Measurements from ENCODE around the gene EED. TPM values are rescaled to one million over a fixed set of nuclear protein-coding genes. Genes with fewer than 3 reads are reported as not detected.

The EED gene
- total RNA-seq, 1 experiment from 2014 or later = 25.2 TPM

GRCh38 chr11:86206337-86206695 lies 38.2 kb upstream of the EED start (continued):
- TF ChIP-seq REST (IDR thresholded peaks at IDR 0.05; ENCODE audit: low read depth) (no peak), POLR2AphosphoS5 (IDR thresholded peaks at IDR 0.05; ENCODE audit: low read depth, low read length) (no peak)

DNA sequence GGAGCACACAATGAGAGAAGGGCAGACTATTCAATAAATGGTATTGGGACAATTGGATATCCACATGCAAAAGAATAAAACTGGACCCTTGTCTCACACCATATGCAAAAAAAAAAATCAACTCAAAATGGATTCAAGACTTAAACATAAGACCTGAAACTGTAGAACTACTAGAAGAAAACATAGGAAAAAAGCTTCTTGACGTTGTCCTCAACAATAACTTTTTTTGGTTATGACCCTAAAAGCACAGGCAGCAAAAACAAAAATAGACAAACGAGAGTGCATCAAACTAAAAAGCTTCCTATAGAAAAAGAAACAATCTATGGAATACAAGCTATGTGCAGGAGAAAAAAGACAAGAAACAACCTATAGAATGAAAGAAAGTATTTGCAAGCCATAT lies 37.1 kb upstream of the EED start:
- ChIA-PET POLR2A (no interaction called here), CTCF (interaction anchor here (0.7 kb wide), 1 partner anchor 14 kb away, joined by 3 read pairs; no protein-coding TSS in a partner anchor), RAD21 (ENCODE audit: low non-redundant PET in 1 of 2, low total read pairs in 2 of 2, uncharacterized antibody in 2 of 2, unreplicated experiment in 2 of 2) (no interaction called here)
- ATAC-seq (no peak), DNase-seq (ENCODE audit: low read depth, low spot score) (no peak)
- no peak overlapping the region for H2AFZ ChIP-seq (ENCODE audit: low read depth, low read length, poor library complexity, severe bottlenecking)
- no peaks in the 10 kb centered on the region for H3K36me3 ChIP-seq (ENCODE audit: control insufficient read depth in 1 of 2, insufficient read depth in 2 of 2, low read length in 2 of 2)
- no peaks in the 10 kb centered on the region for H3K79me2 ChIP-seq (ENCODE audit: insufficient read depth, low read length)
- no TSS peak for BruUV-seq (replicated peaks)
- H4K20me1 ChIP-seq (ENCODE audit: insufficient read depth) = no peaks in the 10 kb centered on the region
- no peaks in the 10 kb centered on the region for H3K9me2 ChIP-seq (ENCODE audit: insufficient read depth)
- TF ChIP-seq REST (IDR thresholded peaks at IDR 0.05; ENCODE audit: low read depth) = no peak
- H3K27me3 ChIP-seq (ENCODE audit: insufficient read depth, low read length) = no peaks in the 10 kb centered on the region
- no peak overlapping the region for H3K4me3 ChIP-seq (replicated peaks in 1 of 2; ENCODE audit: low read depth in 1 of 2, low read length in 2 of 2)
- H3K9me3 ChIP-seq (ENCODE audit: control insufficient read depth in 1 of 2, insufficient read depth in 1 of 2, low read depth in 1 of 2, low read length in 2 of 2) = no peaks in the 10 kb centered on the region
- H3K9ac ChIP-seq (ENCODE audit: low read length) = no peak overlapping the region
- H3K4me1 ChIP-seq (ENCODE audit: control insufficient read depth in 1 of 2, insufficient read depth in 2 of 2, low read length in 2 of 2) = peaks cover 0 to 10% of the 10 kb centered on the region in 2 experiments; a peak in 2 of 4 replicates
- intact Hi-C loops (cut with micrococcal nuclease) = no loop called here
- no peak overlapping the region for H3K4me2 ChIP-seq (ENCODE audit: low read length)
- H3K27ac ChIP-seq (ENCODE audit: low read depth, low read length) = no peak overlapping the region

Measured in HCT116 (cell line).